ENCODE data around the gene NCOA5.

Gene NCOA5

GRCh38 chr20:46035253-46035652 is 54.5 kb downstream of the NCOA5 start:
- Histone ChIP-seq H2BK5ac (ENCODE audit: low read length) (no peak overlapping the region), H3K27me3 (ENCODE audit: insufficient read depth, low read length, poor library complexity) (peaks cover 42% of the 10 kb centered on the region), H2BK120ac (ENCODE audit: low read depth, low read length) (no peak overlapping the region), H2AK5ac (ENCODE audit: low read length) (no peak overlapping the region), H3K4ac (ENCODE audit: low read depth, low read length) (no peak overlapping the region), H3K27ac (ENCODE audit: low read depth, low read length) (no peak overlapping the region), H3K9ac (ENCODE audit: low read length) (no peak overlapping the region), H3K4me1 (ENCODE audit: control insufficient read depth, low read depth, low read length) (no peaks in the 10 kb centered on the region), H3K79me1 (ENCODE audit: low read length) (no peaks in the 10 kb centered on the region), H3K4me3 (ENCODE audit: low read length) (no peak overlapping the region), H4K5ac (ENCODE audit: low read length) (no peak overlapping the region), H3K23ac (ENCODE audit: low read length) (no peak overlapping the region), H3K56ac (ENCODE audit: low read length) (no peak overlapping the region), H3K18ac (ENCODE audit: low read length) (no peak overlapping the region), H3K79me2 (ENCODE audit: control insufficient read depth, insufficient read depth, low read length) (no peaks in the 10 kb centered on the region), H2BK15ac (replicated peaks; ENCODE audit: low read depth) (no peak overlapping the region), H3K4me2 (ENCODE audit: low read length) (no peak overlapping the region), H4K8ac (ENCODE audit: low read depth, low read length) (no peak overlapping the region), H3K36me3 (ENCODE audit: control insufficient read depth, insufficient read depth, low read length) (no peaks in the 10 kb centered on the region)
- DNase-seq = no peak
- 100% methylated on average over 2 of the region's 5 CpGs for WGBS (ENCODE audit: extremely low coverage, insufficient coverage, low lambda C conversion rate)

GRCh38 chr20:46034039-46034438 is 55.7 kb downstream of the NCOA5 start:
- Histone ChIP-seq H3K4ac (ENCODE audit: low read depth, low read length) (no peak overlapping the region), H3K56ac (ENCODE audit: low read length) (no peak overlapping the region), H3K4me3 (ENCODE audit: low read length) (no peak overlapping the region), H3K27me3 (ENCODE audit: insufficient read depth, low read length, poor library complexity) (peaks cover 46% of the 10 kb centered on the region), H3K4me2 (ENCODE audit: low read length) (no peak overlapping the region), H2BK15ac (replicated peaks; ENCODE audit: low read depth) (no peak overlapping the region), H3K27ac (ENCODE audit: low read depth, low read length) (no peak overlapping the region), H2AK5ac (ENCODE audit: low read length) (no peak overlapping the region), H3K79me2 (ENCODE audit: control insufficient read depth, insufficient read depth, low read length) (no peaks in the 10 kb centered on the region), H2BK5ac (ENCODE audit: low read length) (no peak overlapping the region), H4K8ac (ENCODE audit: low read depth, low read length) (no peak overlapping the region), H3K36me3 (ENCODE audit: control insufficient read depth, insufficient read depth, low read length) (no peaks in the 10 kb centered on the region), H3K23ac (ENCODE audit: low read length) (no peak overlapping the region), H3K79me1 (ENCODE audit: low read length) (no peaks in the 10 kb centered on the region), H3K4me1 (ENCODE audit: control insufficient read depth, low read depth, low read length) (no peaks in the 10 kb centered on the region), H3K9ac (ENCODE audit: low read length) (no peak overlapping the region), H4K5ac (ENCODE audit: low read length) (no peak overlapping the region), H3K18ac (ENCODE audit: low read length) (no peak overlapping the region), H2BK120ac (ENCODE audit: low read depth, low read length) (no peak overlapping the region)
- WGBS (ENCODE audit: extremely low coverage, insufficient coverage, low lambda C conversion rate) = no CpG with 5 or more reads among the region's 3 CpGs
- DNase-seq = no peak

- Histone ChIP-seq H3K23ac (ENCODE audit: low read length) (no peak overlapping the region), H3K4me3 (ENCODE audit: low read length) (no peak overlapping the region), H4K5ac (ENCODE audit: low read length) (no peak overlapping the region), H3K79me2 (ENCODE audit: control insufficient read depth, insufficient read depth, low read length) (no peaks in the 10 kb centered on the region), H3K4ac (ENCODE audit: low read depth, low read length) (no peak overlapping the region), H3K9ac (ENCODE audit: low read length) (no peak overlapping the region), H3K27me3 (ENCODE audit: insufficient read depth, low read length, poor library complexity) (peaks cover 53% of the 10 kb centered on the region), H3K56ac (ENCODE audit: low read length) (no peak overlapping the region), H3K4me1 (ENCODE audit: control insufficient read depth, low read depth, low read length) (no peaks in the 10 kb centered on the region), H3K36me3 (ENCODE audit: control insufficient read depth, insufficient read depth, low read length) (no peaks in the 10 kb centered on the region), H3K18ac (ENCODE audit: low read length) (no peak overlapping the region), H3K27ac (ENCODE audit: low read depth, low read length) (no peak overlapping the region), H3K4me2 (ENCODE audit: low read length) (peak overlapping the region; percentile 73), H2BK5ac (ENCODE audit: low read length) (no peak overlapping the region), H2BK15ac (replicated peaks; ENCODE audit: low read depth) (no peak overlapping the region), H4K8ac (ENCODE audit: low read depth, low read length) (no peak overlapping the region), H2BK120ac (ENCODE audit: low read depth, low read length) (no peak overlapping the region), H2AK5ac (ENCODE audit: low read length) (no peak overlapping the region), H3K79me1 (ENCODE audit: low read length) (no peaks in the 10 kb centered on the region)
- WGBS (ENCODE audit: extremely low coverage, insufficient coverage, low lambda C conversion rate) = no CpG with 5 or more reads among the region's 55 CpGs
- DNase-seq = peak; percentile 56
These were observed 58.0 kb downstream of the NCOA5 start for GRCh38 chr20:46031701-46032254.

- WGBS (ENCODE audit: extremely low coverage, insufficient coverage, low lambda C conversion rate) = no CpG with 5 or more reads among the region's 11 CpGs
- H3K4me1 ChIP-seq (ENCODE audit: control insufficient read depth, low read depth, low read length) = no peaks in the 10 kb centered on the region
- no peak overlapping the region for H3K4me3 ChIP-seq (ENCODE audit: low read length)
- no peak overlapping the region for H3K4ac ChIP-seq (ENCODE audit: low read depth, low read length)
- H2AK5ac ChIP-seq (ENCODE audit: low read length) = no peak overlapping the region
- no peaks in the 10 kb centered on the region for H3K36me3 ChIP-seq (ENCODE audit: control insufficient read depth, insufficient read depth, low read length)
- no peak overlapping the region for H2BK15ac ChIP-seq (replicated peaks; ENCODE audit: low read depth)
- no peak overlapping the region for H3K18ac ChIP-seq (ENCODE audit: low read length)
- no peak overlapping the region for H3K4me2 ChIP-seq (ENCODE audit: low read length)
- H4K5ac ChIP-seq (ENCODE audit: low read length) = no peak overlapping the region
- no peak overlapping the region for H2BK5ac ChIP-seq (ENCODE audit: low read length)
- H3K23ac ChIP-seq (ENCODE audit: low read length) = no peak overlapping the region
- no peak overlapping the region for H3K56ac ChIP-seq (ENCODE audit: low read length)
- peaks cover 53% of the 10 kb centered on the region for H3K27me3 ChIP-seq (ENCODE audit: insufficient read depth, low read length, poor library complexity)
- H3K79me2 ChIP-seq (ENCODE audit: control insufficient read depth, insufficient read depth, low read length) = no peaks in the 10 kb centered on the region
- H3K9ac ChIP-seq (ENCODE audit: low read length) = no peak overlapping the region
- DNase-seq = no peak
- no peak overlapping the region for H3K27ac ChIP-seq (ENCODE audit: low read depth, low read length)
- H4K8ac ChIP-seq (ENCODE audit: low read depth, low read length) = no peak overlapping the region
- H2BK120ac ChIP-seq (ENCODE audit: low read depth, low read length) = no peak overlapping the region
- no peaks in the 10 kb centered on the region for H3K79me1 ChIP-seq (ENCODE audit: low read length)
These were observed 58.7 kb downstream of the NCOA5 start for GRCh38 chr20:46031014-46031569.

GRCh38 chr20:46030284-46031013 is 59.3 kb downstream of the NCOA5 start:
- no peak overlapping the region for H3K4me2 ChIP-seq (ENCODE audit: low read length)
- no peak for DNase-seq
- H2BK120ac ChIP-seq (ENCODE audit: low read depth, low read length) = no peak overlapping the region
- H3K23ac ChIP-seq (ENCODE audit: low read length) = no peak overlapping the region
- no peak overlapping the region for H3K9ac ChIP-seq (ENCODE audit: low read length)
- H3K27ac ChIP-seq (ENCODE audit: low read depth, low read length) = no peak overlapping the region
- H3K4me3 ChIP-seq (ENCODE audit: low read length) = no peak overlapping the region
- H3K79me1 ChIP-seq (ENCODE audit: low read length) = no peaks in the 10 kb centered on the region
- H3K79me2 ChIP-seq (ENCODE audit: control insufficient read depth, insufficient read depth, low read length) = no peaks in the 10 kb centered on the region
- H3K27me3 ChIP-seq (ENCODE audit: insufficient read depth, low read length, poor library complexity) = peaks cover 53% of the 10 kb centered on the region
- no peak overlapping the region for H3K56ac ChIP-seq (ENCODE audit: low read length)
- no peaks in the 10 kb centered on the region for H3K36me3 ChIP-seq (ENCODE audit: control insufficient read depth, insufficient read depth, low read length)
- H3K18ac ChIP-seq (ENCODE audit: low read length) = no peak overlapping the region
- no CpG with 5 or more reads among the region's 49 CpGs for WGBS (ENCODE audit: extremely low coverage, insufficient coverage, low lambda C conversion rate)
- no peak overlapping the region for H2BK15ac ChIP-seq (replicated peaks; ENCODE audit: low read depth)
- H4K8ac ChIP-seq (ENCODE audit: low read depth, low read length) = no peak overlapping the region
- no peaks in the 10 kb centered on the region for H3K4me1 ChIP-seq (ENCODE audit: control insufficient read depth, low read depth, low read length)
- H3K4ac ChIP-seq (ENCODE audit: low read depth, low read length) = no peak overlapping the region
- no peak overlapping the region for H2BK5ac ChIP-seq (ENCODE audit: low read length)
- H2AK5ac ChIP-seq (ENCODE audit: low read length) = no peak overlapping the region
- H4K5ac ChIP-seq (ENCODE audit: low read length) = no peak overlapping the region
